Adrenal gland (tissue), 5 donors: ENCODE measurements around the gene ITGA7.

ENCODE experiments used
- POLR2A ChIP-seq, 2 donors: fragments of 450-650 bp; IDR thresholded peaks; one replicate each; pipeline ENCODE4 v1.6.1; 2017; ENCODE audit warnings: antibody characterized with exemption in 2 of 2, mild to moderate bottlenecking in 2 of 2, moderate library complexity in 1 of 2
- TF ChIP-seq, protein P1 (sequence below), 6 experiments: fragments of 450-650 bp in 4 of 6; fragments of 200-600 bp in 2 of 6; sonication (generic) in 1 of 6; IDR thresholded peaks; 1 replicate in 5 of 6; 2 replicates in 1 of 6; pipeline versions ENCODE4 v1.5.1 to v1.8.0; 2016 to 2021; ENCODE audit warnings: antibody characterized with exemption in 6 of 6, mild to moderate bottlenecking in 2 of 6, moderate library complexity in 1 of 6
- donor health status: DM: no; HTN: no; CAD: no.

DNA sequence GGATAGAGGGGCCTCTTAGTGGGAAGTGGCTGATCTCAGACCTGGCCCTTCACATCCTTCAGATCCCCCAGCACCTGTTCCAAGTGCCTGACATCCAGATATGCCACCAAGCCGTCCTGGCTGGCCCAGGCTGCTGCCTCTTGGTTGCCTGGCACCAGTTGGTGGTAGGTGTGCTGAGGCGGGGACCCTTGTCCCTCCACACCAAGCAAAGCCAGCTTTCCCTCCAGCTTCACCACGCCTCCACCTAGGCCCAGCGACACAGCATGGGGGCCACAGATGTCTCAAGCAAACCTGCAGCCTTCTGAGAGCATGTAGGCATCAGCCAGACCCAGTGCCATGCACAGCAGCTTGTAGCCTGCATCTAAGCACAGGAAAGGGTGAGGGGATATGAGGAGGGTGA, 24.6 kb upstream of the ITGA7 start:
- TF ChIP-seq POLR2A (IDR thresholded peaks at IDR 0.05), result no peak
- TF ChIP-seq, protein P1, sequence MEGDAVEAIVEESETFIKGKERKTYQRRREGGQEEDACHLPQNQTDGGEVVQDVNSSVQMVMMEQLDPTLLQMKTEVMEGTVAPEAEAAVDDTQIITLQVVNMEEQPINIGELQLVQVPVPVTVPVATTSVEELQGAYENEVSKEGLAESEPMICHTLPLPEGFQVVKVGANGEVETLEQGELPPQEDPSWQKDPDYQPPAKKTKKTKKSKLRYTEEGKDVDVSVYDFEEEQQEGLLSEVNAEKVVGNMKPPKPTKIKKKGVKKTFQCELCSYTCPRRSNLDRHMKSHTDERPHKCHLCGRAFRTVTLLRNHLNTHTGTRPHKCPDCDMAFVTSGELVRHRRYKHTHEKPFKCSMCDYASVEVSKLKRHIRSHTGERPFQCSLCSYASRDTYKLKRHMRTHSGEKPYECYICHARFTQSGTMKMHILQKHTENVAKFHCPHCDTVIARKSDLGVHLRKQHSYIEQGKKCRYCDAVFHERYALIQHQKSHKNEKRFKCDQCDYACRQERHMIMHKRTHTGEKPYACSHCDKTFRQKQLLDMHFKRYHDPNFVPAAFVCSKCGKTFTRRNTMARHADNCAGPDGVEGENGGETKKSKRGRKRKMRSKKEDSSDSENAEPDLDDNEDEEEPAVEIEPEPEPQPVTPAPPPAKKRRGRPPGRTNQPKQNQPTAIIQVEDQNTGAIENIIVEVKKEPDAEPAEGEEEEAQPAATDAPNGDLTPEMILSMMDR (IDR thresholded peaks at IDR 0.05), result no peak
